GM19468 (cell line): ENCODE results near the gene COL19A1.

Experiments used
- ATAC-seq: cut with Tn5 transposase; IDR thresholded peaks from one replicate; pipeline ENCODE4 v1.9.1; 2021; ENCODE audit warnings: mild to moderate bottlenecking, moderate library complexity, moderate number of reproducible peaks; ENCODE audit not compliant: unreplicated experiment; ENCODE audit errors: extremely low read depth

Gene COL19A1

DNA sequence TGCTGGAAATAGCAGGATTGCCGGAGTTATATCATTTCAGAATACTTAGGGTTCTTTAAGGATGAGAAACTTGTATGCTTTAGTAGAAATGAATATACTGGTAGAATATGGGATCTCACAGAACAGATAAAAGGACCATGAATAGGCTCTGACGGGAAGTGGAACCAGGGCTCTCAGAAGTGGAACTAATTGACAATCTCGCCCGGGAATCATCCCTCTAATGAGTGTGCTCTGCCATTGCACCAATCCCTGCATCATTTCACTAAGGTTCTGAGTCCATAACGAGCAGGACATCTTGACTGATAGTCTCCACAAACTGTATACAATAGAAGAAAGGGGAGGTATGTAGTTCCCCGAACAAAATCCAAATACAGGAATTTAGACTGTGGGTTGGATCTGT is 286.4 kb downstream of the COL19A1 start:
- no peak for ATAC-seq

DNA sequence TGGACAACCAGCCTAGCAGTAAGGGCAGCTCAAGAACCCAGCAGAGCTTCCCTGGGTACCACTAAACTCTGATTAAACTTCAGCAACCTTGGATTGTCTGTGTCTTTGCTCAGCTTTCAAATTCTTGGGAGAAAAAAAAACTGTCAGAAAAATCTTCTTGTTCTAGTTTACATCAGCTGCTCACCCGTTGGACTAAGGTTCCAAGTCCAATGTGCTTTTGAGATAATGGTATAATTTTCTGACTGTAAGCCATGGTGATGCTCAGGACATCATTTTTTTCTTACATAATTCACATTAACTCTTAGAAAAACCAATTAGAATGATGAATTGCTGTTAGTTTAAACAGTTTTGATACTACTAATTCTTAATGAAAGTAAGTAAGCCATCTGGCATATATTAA is 290.7 kb downstream of the COL19A1 start:
- no peak for ATAC-seq

DNA sequence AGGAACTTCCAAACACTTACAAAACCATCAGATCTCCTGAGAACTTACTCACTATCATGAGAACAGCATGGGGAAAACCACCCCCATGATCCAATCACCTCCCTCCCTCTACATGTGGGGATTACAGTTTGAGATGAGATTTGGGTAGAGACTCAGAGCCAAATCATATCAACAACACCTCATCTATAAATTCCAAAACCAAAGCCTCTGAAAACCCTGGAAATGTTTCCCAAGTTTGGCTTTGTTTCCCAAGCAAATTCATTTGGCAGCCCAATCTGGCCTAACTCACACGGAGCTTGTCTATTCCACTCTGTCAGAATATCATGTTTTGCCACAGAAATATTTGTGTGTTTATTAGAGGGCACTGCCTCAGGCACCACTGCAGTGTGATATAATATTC is 293.9 kb downstream of the COL19A1 start:
- no peak for ATAC-seq

DNA sequence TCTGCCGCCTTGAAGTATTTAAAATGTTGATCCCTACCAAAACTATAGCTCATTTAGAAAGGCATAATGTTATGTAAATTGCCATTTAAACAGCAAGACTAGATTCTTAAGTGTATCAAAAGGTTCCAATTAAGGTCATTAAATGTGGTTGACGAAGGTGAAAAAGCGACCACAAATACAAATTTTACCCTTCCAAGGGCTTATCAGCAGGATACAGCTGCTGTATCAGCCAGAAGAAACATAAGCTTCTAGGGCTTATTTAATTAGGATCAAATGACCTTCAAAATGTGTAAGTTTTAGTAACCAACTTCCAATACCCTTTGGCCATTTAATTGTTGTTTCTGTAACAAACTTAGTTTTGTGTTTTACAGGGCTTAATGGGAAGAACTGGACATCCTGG is 296.6 kb downstream of the COL19A1 start:
- ATAC-seq: no peak

DNA sequence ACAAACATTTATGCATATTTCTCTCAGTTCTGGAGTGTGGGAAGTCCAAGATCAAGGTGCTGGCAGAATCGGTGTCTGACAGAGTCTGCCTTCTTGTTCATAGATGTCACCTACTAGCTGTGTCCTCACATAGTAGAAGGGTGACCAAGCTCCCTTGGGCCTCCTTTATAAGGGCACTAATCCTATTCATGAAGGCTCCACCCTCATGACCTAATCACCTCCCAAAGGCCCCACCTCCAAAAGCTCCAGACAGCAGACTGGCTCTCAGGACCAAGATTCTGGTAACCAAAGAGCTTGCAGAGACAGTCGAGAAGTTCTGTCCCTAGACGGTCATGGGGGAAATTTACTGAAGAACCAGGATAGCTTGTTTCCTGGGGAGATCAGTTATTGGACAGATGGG is 297.4 kb downstream of the COL19A1 start:
- ATAC-seq: no peak

DNA sequence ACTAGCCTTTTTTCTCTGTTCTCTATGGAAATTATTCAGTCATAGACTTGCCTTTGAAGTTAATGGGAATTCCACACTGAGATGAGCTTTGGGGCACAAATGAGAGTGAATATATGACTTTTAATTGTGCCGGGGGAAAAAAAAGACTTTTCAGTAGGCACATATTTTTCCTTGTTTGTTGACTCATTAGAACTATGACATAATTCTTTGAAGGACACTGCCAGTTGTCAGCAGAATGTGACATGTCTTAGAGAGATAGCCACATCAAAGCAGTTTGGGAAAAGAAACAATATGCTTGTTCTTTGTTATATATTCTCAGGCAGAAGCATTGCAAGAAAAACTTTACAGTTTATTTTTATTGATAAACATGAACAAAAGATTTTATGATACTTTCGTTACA is 298.2 kb downstream of the COL19A1 start:
- ATAC-seq: no peak

DNA sequence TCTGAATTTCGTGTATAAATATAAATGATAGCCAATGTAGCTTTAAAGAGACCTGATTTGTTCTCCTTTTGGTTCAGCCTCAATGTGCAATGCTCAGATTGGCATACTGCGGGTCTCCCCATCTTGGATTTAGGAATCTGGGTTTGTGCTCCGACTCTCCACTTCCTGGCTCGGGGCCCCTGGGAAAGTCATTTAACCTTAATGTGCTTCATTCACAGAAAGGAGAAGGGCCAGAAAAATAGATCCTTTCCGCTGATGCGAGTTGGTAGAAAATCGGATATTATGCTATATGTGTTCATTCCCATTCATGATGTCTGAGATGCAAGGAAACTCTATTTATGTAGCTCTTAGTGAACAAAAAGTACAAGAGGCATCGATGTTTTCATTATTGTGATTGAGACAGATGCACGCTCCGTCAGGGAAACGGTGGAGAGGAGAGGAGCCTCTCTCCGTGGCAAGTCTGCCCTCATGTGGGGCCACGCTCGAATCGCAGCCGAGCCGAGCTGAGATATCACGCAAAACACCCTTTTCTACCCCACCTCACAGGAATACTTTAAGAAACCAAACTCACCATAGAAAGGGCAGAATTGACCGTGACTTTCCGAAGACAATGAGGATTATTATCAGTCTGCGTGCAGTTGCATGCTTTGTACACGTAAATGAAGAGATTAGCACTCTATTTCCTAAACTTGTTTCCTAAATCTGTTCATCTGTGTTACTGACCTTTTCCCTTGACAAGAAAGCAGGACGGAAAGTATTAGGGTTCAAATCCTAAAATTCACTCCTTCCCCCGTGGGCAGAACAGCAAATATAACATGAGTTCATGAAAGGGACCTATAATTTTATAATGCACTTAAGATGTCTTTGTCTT is 300.0 kb downstream of the COL19A1 start:
- no peak for ATAC-seq

DNA sequence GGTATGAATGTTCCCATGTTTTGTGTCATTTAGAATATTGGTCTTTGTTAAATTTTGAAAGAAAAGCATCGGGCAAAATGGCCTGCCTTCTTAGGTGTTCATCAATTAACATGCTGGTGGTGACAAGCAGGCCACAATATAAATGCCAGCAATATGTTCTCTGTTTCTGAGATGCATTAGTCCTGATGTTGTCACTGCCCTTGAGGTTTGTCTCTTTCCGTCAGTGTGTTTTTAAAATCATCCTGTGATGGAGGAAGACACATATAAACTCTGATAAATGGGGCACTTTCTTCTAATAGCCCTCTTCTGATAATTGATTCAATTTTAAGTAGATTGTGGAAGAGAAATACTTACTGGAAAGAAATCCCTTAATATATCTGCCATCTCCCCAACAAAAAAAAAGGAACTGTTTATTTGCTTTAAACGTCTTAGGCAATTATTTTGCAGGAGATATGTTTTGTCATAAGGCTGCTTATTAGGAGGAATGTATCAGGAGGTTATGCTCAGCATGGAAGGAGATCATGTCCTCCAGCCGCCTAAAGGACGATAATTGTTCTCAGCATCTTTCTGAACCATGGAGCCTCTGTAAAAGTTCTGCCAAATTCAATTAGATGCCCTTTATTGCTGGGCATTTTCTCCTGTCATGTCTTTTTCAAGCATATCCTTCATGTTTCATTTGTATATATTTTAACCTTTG is 302.5 kb downstream of the COL19A1 start:
- no peak for ATAC-seq

DNA sequence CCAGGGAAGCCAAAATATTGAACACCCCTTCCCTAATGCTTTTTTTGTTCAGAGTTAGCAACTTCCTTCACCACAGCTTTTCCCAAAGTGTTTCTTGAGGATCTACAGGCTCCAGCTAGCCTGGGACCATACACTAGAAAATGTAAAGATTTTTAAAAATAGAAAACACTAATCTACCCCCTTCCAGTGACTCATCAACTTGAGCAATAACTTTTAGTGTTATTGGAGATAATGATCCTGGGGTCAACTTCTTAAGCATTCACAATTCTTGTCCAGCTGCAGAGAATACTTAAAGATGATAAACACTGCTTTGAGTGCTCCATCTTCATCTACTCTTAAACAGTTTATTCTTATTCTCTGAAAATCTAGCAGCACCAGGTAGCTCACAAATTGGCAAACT is 304.9 kb downstream of the COL19A1 start:
- no peak for ATAC-seq

DNA sequence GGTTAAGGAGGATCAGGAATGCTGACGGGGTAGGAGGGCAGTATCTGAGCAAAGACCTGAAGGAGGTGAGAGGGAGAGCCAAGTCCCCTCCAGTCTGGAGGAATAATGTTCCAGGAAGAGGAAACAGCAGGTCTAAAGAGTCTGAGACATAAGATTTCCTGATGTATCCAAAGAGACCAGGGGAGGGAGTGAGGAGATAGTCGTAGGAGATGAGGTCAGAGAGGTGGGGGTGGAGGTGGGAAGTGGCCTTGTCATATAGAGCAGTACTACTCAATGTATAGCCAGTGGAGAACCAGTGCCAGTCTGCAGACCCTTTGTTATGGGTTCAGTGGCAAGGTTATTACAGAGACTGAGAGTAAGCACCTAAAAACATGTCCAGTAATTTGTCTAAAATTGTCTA is 305.9 kb downstream of the COL19A1 start:
- ATAC-seq: no peak

DNA sequence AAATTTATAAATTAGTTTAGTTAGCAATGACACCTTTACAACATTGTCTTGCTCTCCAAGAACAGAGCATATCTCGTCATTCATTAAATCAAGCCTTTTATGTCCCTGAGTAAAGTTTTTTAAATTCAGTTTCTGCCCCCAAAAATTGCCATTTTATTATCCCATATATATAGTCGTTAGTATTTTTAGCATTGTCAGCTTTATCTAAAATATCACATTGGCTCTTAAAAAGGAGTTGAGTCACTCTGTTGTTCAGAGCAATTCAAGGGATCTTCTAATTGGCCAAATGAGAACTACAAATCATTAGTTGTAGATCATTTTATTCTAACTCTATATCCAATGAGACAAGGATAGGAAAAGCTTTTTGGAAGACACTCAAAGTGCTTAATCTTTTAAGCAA is 309.4 kb downstream of the COL19A1 start:
- no peak for ATAC-seq

DNA sequence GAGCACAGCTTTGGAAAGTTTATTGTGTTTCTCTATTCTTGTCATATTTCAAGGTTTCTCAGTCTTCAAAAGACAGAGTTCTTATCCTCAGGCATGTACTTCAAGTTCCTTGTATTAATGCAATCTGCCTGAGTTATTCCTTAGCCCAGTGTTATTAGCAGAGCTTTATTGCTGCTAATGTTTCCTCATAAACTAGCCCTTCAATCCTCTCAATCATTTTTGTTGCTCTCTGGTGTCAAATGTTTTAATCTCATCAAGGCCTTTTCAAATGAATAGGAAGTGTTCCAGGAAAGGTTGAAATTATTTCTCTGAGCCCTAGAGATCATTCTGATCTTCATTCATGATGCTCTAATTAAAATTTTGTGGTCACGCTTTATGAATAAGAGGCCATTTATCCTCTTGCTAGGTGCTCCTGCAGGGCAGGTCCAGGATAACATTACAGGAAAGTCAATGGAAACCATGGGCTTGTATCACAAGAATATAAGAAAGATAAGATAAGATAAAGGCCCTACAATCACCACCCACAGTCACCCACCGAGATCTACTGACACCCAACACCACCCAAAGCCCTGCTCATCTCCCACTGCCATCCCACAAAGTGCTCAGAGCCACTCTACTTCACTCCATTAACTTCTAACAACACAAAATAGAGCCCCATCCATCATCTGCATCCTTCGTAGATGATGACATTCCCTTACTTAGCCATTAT is 310.6 kb downstream of the COL19A1 start:
- ATAC-seq: no peak

DNA sequence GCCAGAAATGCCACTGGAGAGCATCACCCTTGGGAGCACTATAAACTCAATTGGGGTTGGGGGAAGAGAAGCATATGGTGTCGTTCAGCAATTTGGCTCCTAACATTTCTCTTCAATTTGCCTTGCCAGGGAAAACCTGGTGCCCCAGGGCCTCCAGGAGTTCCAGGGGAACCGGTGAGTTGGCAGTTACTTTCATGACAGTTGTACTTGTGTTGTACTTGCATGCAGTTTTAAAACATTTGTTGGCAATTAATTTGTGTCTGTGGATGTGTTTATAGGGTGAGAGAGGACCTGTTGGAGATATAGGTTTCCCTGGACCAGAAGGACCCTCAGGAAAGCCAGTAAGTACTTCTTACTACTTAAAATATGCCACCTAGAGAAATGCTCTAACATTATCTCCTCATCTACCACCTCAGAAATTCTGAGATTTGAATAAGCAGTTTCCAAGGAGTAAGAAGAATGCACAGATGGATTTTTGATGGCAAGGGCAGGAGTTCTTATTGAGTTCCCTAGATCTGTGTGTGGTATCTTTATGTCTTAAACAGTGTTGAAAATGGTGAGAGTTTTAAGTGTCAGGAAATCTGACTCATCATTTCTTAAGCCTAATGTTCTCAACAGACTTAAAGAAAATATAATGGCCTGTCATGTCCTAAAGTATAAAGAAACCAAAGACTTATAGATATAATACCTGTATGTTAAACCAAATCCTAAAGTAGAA is 314.0 kb downstream of the COL19A1 start:
- no peak for ATAC-seq

DNA sequence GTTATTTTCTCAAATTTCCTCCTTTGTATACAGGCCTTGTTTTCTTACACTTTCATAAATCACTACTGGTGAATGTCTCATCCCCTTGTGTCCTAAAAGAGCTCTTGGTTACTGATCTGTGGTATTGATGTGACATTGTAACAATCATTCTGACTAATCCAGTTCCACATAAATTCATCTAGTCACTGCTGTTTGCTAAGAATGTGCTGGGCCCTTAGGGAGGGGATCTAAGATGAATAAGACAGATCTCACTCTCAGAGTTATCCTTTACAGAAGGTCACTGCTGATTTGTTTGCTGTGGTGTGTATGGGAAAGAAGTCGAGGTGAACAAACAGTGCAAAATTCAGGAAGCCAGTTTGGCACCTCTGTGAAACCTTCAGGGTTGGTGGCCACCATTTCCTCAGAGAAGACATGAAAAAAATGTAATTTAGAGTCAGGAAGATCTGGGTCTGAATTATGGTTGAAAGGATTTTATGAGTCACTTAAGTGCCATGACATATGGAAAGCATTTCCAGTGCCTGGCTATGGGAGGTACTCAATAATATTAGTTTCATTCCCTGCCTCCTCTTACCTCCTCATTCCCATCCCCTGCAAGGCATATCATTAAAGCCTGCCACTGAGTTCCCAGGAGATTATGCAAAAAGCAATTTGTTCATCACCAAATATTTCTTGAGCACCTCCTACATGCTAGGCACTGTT is 314.7 kb downstream of the COL19A1 start:
- ATAC-seq: no peak

DNA sequence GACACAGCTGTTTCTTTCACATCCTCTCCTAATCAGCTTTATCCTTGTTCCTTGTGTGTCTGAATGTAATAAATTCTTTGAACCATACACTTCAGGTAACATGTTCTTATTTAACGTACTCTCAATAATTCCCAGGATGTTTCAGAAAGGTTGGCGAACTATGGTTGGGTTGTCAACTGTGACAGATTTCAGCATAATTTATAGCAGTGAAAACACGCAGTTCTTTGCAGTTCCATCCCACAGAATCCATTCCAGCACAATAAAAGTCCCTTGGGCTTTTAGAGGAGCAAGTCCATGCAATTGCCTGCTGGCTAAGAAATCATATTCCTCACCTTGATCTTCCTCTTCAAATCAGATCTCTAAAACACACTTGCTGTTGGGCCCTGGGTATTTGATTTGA is 317.2 kb downstream of the COL19A1 start:
- no peak for ATAC-seq

DNA sequence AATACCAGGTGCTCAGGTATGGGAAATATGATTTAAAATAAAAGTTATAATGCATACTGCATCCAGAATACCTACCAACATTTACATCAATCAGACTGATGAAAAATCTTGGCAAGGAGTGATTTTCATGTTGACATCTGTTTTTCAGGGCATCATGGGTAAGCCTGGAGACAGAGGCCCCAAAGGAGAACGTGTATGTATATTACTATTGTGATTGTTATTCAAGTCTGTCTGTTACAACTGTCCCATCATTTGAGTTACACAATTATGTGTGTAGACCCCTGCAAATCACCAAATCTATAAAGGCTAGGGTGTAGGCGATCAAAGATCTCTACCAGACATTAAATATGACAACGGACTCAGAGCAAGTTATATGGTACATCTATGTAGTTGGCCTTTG is 318.4 kb downstream of the COL19A1 start:
- ATAC-seq: no peak

DNA sequence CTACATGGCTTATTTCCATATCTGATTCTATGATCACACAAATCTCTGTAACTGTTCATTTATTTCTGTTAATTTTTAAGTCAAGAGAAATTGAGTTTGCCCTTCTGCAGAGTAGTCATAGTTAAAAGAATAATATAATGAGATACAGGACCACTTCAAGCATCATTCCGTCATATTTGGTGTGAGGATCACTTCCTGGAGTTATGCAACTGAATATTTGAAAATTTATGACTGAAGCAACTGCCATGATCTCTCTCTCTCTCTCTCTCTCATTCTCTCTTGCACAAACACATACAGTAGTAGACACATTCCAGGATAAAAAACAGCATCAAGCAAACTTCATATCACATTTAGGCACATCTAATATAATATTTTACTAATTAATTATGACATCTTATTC is 320.1 kb downstream of the COL19A1 start:
- no peak for ATAC-seq

DNA sequence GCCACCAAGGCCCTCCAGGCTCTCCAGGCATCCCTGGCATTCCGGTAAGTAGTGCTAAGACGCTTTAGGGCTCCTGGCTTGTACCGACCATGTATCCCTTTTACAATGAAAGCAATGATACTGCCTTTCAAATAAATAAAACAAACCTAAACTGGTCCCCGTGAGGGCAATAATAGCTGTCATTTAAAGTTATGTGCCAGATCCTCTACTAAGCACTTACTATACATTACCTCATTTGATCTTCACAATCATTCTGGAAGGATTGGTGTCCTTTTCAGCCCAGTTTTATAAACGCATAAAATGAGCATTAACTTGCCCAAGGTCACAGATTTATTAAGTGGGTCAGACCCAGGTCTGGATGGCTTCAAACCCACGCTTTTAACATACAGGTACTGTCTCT is 321.8 kb downstream of the COL19A1 start:
- ATAC-seq: no peak

DNA sequence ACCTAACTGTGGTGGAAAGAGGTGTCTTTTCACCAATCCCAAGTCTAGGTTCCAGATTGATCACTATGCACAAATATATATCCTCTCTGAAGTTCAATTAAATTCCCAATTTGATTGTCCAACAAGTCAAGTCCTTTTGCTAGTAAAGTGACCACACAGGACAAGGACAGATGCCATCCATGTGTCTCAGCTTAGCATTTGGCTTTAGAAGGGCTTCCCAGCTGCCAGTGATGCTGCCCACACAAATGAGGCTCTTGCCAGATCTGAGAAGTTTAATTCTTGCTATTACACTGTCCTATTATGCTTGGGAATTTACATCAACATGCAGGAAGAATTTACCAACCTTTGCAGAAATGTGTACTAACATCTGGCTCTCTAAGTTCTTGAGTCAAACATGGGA is 328.1 kb downstream of the COL19A1 start:
- ATAC-seq: no peak

DNA sequence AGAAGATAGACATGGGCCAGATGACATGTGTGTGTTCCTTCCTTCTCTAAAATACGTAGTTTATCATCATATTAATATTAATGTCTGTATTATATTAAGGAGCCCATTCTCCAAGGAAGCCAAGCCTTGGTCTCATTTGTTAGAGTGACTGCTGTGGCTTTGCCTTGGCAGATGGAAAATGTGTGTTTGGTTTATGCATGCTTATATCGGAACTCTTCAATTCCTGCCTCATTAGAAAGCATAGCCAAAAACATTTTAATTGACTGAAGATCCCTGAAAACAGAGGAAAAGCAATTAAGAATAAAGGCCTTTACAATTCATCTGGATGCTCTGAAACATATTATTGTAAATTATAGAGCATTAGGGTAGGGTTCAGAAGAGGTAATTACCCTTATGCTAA is 330.2 kb downstream of the COL19A1 start:
- no peak for ATAC-seq
